Calu3 (cell line): ENCODE results near the gene TTLL5. TPM values are rescaled to one million over a fixed set of nuclear protein-coding genes. Genes with fewer than 3 reads are reported as not detected.

Source experiments
- BruUV-seq: library from RNA; stranded (reverse); fragments of 400-500 nt; replicated peaks from 2 replicates; lab custom pipeline; 2021; lab: Mats Ljungman, UMichigan
- CTCF ChIA-PET: fragments of 300-600 bp; sonication (Branson Sonifier 250); formaldehyde crosslinking; loops from one replicate; lab custom pipeline; 2022; ENCODE audit warnings: antibody characterized with exemption; lab: Charles Lee
- DNase-seq: peaks from one replicate; pipeline ENCODE4 v3.0.0; 2022
- H3K27ac Mint-ChIP-seq: one replicate; pipeline ENCODE4 v1.8.0; 2022; ENCODE audit warnings: mixed read lengths; ENCODE audit not compliant: unreplicated experiment
- H3K27me3 Mint-ChIP-seq: one replicate; pipeline ENCODE4 v1.8.0; 2022; ENCODE audit warnings: mixed read lengths; ENCODE audit not compliant: unreplicated experiment
- H3K36me3 Mint-ChIP-seq: one replicate; pipeline ENCODE4 v1.8.0; 2022; ENCODE audit warnings: mild to moderate bottlenecking, moderate library complexity, mixed read lengths; ENCODE audit not compliant: insufficient read depth, unreplicated experiment
- H3K4me1 Mint-ChIP-seq: one replicate; pipeline ENCODE4 v1.8.0; 2022; ENCODE audit warnings: mild to moderate bottlenecking, low read depth, mixed read lengths; ENCODE audit not compliant: unreplicated experiment
- H3K4me3 Mint-ChIP-seq: one replicate; pipeline ENCODE4 v1.8.0; 2022; ENCODE audit warnings: mild to moderate bottlenecking, low read depth, moderate library complexity, mixed read lengths; ENCODE audit not compliant: unreplicated experiment
- H3K9me3 Mint-ChIP-seq: one replicate; pipeline ENCODE4 v1.8.0; 2022; ENCODE audit warnings: low read depth, mixed read lengths; ENCODE audit not compliant: unreplicated experiment
- CTCF ChIP-seq: fragments of 200-600 bp; IDR thresholded peaks from one replicate; pipeline ENCODE4 v1.8.0; 2022; ENCODE audit warnings: antibody characterized with exemption; ENCODE audit not compliant: unreplicated experiment
- intact Hi-C: fragments of 100-400 bp; cut with micrococcal nuclease; formaldehyde crosslinking; loops from one replicate; pipeline ENCODE4 v1.10.0; 2022; ENCODE audit not compliant: unreplicated experiment
- total RNA-seq: library from RNA; stranded (reverse); gene quantifications from 2 replicates; pipeline ENCODE4 v1.2.3, GENCODE V29; 2022

TTLL5 gene
- total RNA-seq, 1 experiment from 2014 or later, result 47.5 TPM

GRCh38 chr14:75984674-75985073 lies 323.6 kb downstream of the TTLL5 start:
- H3K27ac Mint-ChIP-seq, result no peak overlapping the region
- no peak overlapping the region for H3K4me3 Mint-ChIP-seq
- TF ChIP-seq CTCF, result no peak
- intact Hi-C loops, result no loop called here
- peaks cover 16% of the 10 kb centered on the region for H3K4me1 Mint-ChIP-seq
- peaks cover 35% of the 10 kb centered on the region for H3K36me3 Mint-ChIP-seq
- H3K27me3 Mint-ChIP-seq, result peaks cover 13% of the 10 kb centered on the region
- DNase-seq, result no peak
- BruUV-seq, result no TSS peak
- no peaks in the 10 kb centered on the region for H3K9me3 Mint-ChIP-seq
- CTCF ChIA-PET, result interaction anchor here (1.5 kb wide), 1 partner anchor 275 kb away, joined by 4 read pairs; no protein-coding TSS in a partner anchor

GRCh38 chr14:75985618-75986438 lies 324.8 kb downstream of the TTLL5 start, which contains the start of gene IFT43:
IFT43 (plus strand) TSS chr14:75985763; CDS start chr14:75985787, 24 bp downstream.
- DNase-seq, result peak; percentile 86
- CTCF ChIA-PET, result interaction anchor here (0.6 to 1.5 kb wide), 4 partner anchors 79 to 1038 kb away, joined by 3 to 5 read pairs (median 4); no protein-coding TSS in a partner anchor
- no peak for TF ChIP-seq CTCF
- Mint-ChIP-seq H3K4me3 (peak within 1 kb of the TSS; percentile 84), H3K4me1 (peaks cover 14% of the 10 kb centered on the region), H3K27ac (peak within 1 kb of the TSS; percentile 89), H3K9me3 (no peaks in the 10 kb centered on the region), H3K36me3 (peaks cover 31% of the 10 kb centered on the region), H3K27me3 (peaks cover 13% of the 10 kb centered on the region)
- intact Hi-C loops, result no loop called here
- BruUV-seq, result no TSS peak

GRCh38 chr14:75986439-75986765 lies 325.4 kb downstream of the TTLL5 start:
- CTCF ChIA-PET, result interaction anchor here (0.6 to 0.7 kb wide), 2 partner anchors 707 to 1038 kb away, joined by 3 to 5 read pairs; no protein-coding TSS in a partner anchor
- Mint-ChIP-seq H3K27ac (peak overlapping the region; percentile 89), H3K9me3 (no peaks in the 10 kb centered on the region), H3K4me1 (peaks cover 8% of the 10 kb centered on the region), H3K27me3 (peaks cover 13% of the 10 kb centered on the region), H3K36me3 (peaks cover 25% of the 10 kb centered on the region), H3K4me3 (peak overlapping the region; percentile 84)
- intact Hi-C loops, result no loop called here
- BruUV-seq, result no TSS peak
- no peak for TF ChIP-seq CTCF
- no peak for DNase-seq

- H3K27me3 Mint-ChIP-seq, result peaks cover 13% of the 10 kb centered on the region
- no peak overlapping the region for H3K4me3 Mint-ChIP-seq
- BruUV-seq, result no TSS peak
- TF ChIP-seq CTCF, result no peak
- intact Hi-C loops, result no loop called here
- CTCF ChIA-PET, result no interaction called here
- H3K4me1 Mint-ChIP-seq, result no peaks in the 10 kb centered on the region
- H3K36me3 Mint-ChIP-seq, result peaks cover 16% of the 10 kb centered on the region
- no peak for DNase-seq
- H3K27ac Mint-ChIP-seq, result no peak overlapping the region
- no peaks in the 10 kb centered on the region for H3K9me3 Mint-ChIP-seq
These were observed 326.3 kb downstream of the TTLL5 start for GRCh38 chr14:75987201-75987970.
